HG03457 (cell line): ENCODE results near the gene CCL7.

Source experiments
- ATAC-seq: cut with Tn5 transposase; IDR thresholded peaks from one replicate; pipeline ENCODE4 v1.9.1; 2021; ENCODE audit warnings: moderate number of reproducible peaks; ENCODE audit not compliant: unreplicated experiment

CCL7 gene

GRCh38 chr17:34246446-34246845 lies 23.6 kb upstream of the CCL7 start:
- ATAC-seq: no peak

DNA sequence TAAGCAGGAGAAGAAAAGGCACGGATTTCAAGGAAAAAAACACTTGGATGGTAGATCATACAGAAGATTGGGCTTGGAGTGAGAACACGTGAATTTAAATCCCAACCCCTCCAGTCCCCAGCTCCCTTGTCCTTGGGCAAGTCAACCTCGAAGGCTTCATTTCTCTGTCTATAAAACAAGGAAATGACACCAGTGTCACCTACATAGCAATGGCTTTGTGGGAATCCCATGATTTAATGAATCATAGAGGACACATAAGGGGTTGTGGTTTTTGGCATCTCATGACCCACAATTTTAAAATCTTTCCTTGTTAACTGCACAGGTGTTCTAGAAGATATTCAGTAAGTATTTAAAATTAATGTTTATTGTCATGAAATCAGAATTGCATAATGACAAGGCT lies 23.1 kb upstream of the CCL7 start:
- no peak for ATAC-seq

GRCh38 chr17:34248511-34249024 lies 21.5 kb upstream of the CCL7 start:
- no peak for ATAC-seq

DNA sequence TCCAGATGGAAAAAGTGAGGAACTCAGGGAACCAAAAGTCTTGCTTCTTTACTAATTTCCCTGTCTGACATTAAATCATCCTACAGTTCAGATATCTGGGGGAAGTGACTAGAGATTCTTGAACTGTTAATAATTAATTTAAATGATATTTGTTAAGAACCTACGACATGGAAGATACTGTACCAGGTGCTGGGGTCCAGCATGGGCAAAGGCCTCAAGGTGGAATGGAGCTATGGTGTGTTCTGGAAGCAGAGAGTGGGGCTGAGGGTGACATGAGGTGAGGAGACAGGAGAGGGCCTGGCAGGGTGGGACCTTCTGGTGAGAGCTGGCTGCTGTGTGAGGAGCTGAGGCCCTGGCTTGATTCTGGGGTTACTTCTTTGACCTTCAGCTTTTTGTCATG lies 21.0 kb upstream of the CCL7 start:
- no peak for ATAC-seq

GRCh38 chr17:34249478-34249877 lies 20.5 kb upstream of the CCL7 start:
- no peak for ATAC-seq

DNA sequence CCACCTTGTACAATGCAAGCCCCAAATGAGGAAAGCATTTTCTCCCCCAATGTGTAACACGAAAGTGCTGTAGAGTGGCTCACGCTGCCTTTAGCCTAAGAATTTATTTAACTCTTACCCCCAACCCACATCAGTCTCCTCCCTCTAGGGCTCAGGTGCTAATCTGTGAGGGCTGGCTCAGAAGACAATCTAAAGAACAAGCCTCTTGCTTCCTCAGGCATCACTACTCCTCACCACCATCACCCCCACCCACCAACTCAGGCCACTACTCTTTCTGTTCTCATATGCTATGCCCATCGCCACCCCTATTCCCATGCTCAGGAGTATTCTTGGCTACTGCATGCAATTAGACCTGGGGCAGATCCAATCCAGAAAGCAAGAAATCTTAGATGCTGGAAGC lies 18.8 kb upstream of the CCL7 start:
- ATAC-seq: no peak

DNA sequence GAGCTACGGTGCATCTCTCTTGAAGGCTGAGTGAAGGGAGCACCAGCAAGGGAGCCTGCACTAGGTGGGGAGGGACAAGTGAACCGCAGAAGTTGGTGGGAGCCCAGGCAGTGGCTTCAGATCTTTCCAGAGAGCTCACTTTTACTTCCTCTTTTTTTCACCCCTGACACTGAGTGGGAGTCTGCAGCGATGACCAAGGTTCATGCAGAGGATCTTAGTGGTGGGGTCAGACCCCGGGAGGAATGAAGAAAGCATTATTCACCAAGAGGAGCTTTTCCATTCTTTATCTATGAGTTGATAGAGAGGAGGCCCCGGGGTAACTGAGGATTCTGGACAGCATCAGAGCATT lies 18.0 kb upstream of the CCL7 start:
- no peak for ATAC-seq

GRCh38 chr17:34252444-34253138 lies 17.4 kb upstream of the CCL7 start:
- ATAC-seq: no peak

DNA sequence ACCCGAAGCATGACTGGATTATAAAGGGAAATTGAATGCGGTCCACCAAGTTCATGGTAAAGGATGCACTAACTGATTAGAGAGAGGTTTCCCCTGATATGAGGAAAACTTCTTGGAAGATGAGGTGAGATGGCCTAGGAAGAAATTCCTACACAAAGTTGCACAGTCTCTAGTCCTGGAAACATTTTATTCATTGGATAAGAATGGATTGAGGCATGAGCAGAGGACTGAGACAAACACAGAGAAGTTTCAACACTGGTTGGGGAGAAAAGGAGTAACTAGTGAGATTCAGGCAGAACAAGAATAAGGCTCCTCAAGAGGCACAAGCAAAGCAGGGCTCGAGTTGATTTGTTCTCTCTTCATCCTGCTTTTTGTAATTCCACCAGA lies 16.9 kb upstream of the CCL7 start:
- no peak for ATAC-seq

DNA sequence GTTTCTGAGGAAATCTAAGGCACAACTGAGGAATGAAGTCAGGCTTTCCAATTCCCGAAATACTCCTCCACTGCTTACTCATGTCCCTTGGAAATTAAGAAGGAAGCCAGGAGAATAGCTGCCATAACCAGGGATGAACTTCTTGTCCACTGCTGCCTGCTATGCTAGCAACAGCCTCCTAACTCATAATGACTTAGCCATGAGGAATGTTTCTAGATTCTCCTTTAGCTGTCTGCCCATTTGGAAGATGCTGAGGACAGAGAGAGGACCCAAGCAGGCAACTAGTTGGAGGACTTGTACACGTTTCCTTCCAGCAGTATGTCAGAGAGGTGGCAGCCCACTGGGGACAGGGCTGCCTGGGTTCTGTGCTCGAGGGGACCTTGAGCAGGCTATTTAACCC lies 15.9 kb upstream of the CCL7 start:
- ATAC-seq: no peak

GRCh38 chr17:34254651-34255380 lies 15.2 kb upstream of the CCL7 start, which contains the start of gene CCL2:
TSS of gene CCL2 (plus strand) at chr17:34255285. CDS start at chr17:34255350, 65 bp downstream.
- no peak for ATAC-seq

GRCh38 chr17:34255381-34255732 lies 14.7 kb upstream of the CCL7 start:
- no peak for ATAC-seq

GRCh38 chr17:34255841-34256240 lies 14.2 kb upstream of the CCL7 start:
- no peak for ATAC-seq

DNA sequence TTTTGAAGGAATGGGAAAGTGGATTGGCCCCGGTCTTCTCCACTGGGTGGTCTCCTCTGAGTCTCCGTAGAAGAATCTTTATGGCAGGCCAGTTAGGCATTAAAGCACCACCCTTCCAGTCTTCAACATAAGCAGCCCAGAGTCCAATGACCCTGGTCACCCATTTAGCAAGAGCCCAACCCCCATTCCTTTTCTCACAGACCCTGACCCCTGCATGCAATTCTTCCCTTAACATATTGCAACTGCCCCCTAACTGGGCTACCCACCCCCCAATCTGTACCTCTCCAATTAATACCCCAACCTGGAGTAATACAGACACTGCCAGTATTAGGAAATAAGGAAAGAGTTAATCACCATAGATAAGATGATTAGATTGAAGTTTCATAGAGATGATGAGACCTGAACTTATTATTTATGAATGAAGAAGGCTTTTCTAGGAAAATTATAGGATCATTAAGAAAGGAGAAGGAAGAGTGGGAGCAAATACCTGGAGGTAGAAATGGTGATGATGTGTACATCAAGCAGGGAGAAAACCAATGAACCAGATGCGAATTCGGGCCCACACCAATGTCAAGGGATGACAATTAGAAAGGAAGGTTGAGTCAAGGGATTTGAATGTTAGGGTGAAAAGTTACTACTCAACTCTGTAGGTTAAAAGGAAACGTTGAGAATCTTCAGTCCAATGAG lies 12.6 kb upstream of the CCL7 start:
- ATAC-seq: no peak

GRCh38 chr17:34257986-34258326 lies 12.1 kb upstream of the CCL7 start:
- no peak for ATAC-seq

- ATAC-seq: no peak
Observed at GRCh38 chr17:34259146-34259545, 10.9 kb upstream of the CCL7 start.

DNA sequence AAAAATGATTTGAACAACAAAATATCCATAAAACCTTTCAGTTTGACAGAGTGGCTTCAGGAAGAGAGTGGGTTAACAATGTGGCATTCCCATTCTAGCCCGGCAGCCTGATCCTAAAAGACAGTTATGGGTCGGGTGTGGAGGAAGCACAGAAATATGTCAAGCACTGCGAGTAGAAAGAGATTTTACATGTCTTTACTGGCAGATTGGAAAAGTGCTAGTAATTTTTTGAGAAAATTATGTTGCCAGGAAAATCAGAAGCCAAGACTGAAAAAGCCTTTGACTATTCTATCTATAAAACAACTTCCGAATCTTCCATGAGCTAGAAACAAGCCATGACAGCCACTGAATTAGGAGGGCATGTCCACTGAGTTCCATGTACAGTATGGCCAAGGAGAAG lies 9.2 kb upstream of the CCL7 start:
- no peak for ATAC-seq

DNA sequence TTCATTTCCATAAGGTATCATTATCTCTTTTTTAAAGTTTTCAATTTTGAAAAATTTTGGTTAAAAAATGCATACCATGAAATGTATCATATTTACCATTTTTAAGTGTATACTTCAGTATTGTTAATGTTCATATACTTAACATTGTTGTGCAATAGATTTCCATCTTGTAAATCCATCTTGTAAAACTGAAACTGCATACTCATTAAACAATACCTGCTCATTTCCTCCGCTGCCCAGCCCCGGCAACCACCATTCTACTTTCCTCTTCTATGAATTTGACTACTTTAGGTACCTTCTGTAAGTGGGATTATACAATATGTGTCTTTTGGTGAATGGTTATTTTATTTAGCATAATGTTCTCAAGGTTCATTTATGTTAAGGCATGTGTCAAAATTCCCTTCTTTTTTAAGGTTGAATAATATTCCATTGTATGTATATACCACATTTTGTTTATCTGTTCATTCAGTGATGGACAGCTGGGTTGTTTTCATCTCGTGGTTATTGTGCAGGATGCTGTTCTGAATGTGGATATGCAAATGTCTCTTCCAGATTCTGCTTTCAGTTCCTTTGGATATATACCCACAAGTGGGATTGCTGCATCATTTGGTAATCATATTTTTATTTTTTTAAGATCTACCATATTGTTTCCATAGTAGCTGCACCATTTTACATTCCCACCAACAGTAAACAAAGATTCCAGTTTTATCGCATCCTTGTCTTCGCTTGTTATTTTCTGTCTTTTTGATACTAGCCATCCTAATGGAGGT lies 8.3 kb upstream of the CCL7 start:
- no peak for ATAC-seq

DNA sequence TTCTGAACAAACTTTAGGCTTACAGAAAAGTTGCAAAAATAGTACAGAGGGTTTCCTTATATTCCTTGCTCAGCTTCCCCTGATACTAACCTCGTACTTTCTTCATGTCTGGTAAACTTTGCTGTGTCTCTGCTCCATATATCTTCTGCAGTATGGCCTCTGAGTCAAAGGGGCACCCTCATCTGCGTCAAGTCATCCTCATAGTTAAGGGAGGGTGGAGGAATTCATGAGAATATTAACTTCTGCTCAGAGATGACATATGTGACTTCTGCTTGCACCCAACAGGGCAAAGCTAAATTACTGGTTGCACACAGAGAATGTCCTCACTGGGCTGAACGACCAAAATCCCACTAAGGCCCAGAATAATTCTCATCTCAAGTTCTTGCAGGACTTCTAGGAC lies 4.3 kb upstream of the CCL7 start:
- ATAC-seq: no peak

GRCh38 chr17:34275881-34276280 lies 5.9 kb downstream of the CCL7 start:
- no peak for ATAC-seq

GRCh38 chr17:34276826-34277225 lies 6.8 kb downstream of the CCL7 start:
- no peak for ATAC-seq
